GM12878 (cell line): ENCODE data around the gene OCLN.

Experiments
- CEBPB ChIP-seq, 2 experiments: fragments of 150-350 bp in 1 of 2; IDR thresholded peaks; 2 replicates each; pipeline ENCODE4 v1.6.1; 2012 to 2014; ENCODE audit warnings: low read depth in 2 of 2, low read length in 2 of 2, borderline replicate concordance in 1 of 2, inconsistent platforms in 1 of 2
- EP300 ChIP-seq, 2 experiments: fragments of 150-350 bp in 1 of 2; IDR thresholded peaks; 2 replicates each; pipeline ENCODE4 v1.6.1; 2011 to 2012; ENCODE audit warnings: low read depth in 2 of 2, low read length in 2 of 2, borderline replicate concordance in 1 of 2, improper control_type of control experiment in 1 of 2, inconsistent platforms in 1 of 2; ENCODE audit not compliant: control insufficient read depth in 1 of 2
- ETV6 ChIP-seq, 2 experiments: fragments of 450-650 bp in 1 of 2; IDR thresholded peaks in 1 of 2; conservative IDR thresholded peaks in 1 of 2; 2 replicates each; pipeline ENCODE4 v1.6.1; 2014; ENCODE audit warnings: antibody characterized with exemption in 1 of 2, borderline replicate concordance in 1 of 2, low read depth in 1 of 2, mild to moderate bottlenecking in 1 of 2, moderate library complexity in 1 of 2
- FOXM1 ChIP-seq: IDR thresholded peaks from 2 replicates; pipeline ENCODE4 v1.6.1; 2012; ENCODE audit warnings: low read depth, mild to moderate bottlenecking, inconsistent platforms, low read length, moderate library complexity
- RBBP5 ChIP-seq: fragments of 200-600 bp; sonication (generic); conservative IDR thresholded peaks from 2 replicates; pipeline ENCODE4 v1.6.1; 2016
- SUPT20H ChIP-seq: IDR thresholded peaks from 2 replicates; pipeline ENCODE4 v1.6.1; 2011; ENCODE audit warnings: low read depth, mild to moderate bottlenecking, low read length, moderate library complexity, borderline replicate concordance; ENCODE audit not compliant: control insufficient read depth
- ZNF207 ChIP-seq: fragments of 450-650 bp; IDR thresholded peaks from 2 replicates; pipeline ENCODE4 v1.6.1; 2014; ENCODE audit warnings: antibody characterized with exemption, mild to moderate bottlenecking, borderline replicate concordance
- TF ChIP-seq, protein P1 (sequence below): fragments of 450-650 bp; formaldehyde crosslinking; IDR thresholded peaks from 2 replicates; pipeline ENCODE4 v1.5.0; 2022; ENCODE audit warnings: mild to moderate bottlenecking, missing genetic modification characterization
- TF ChIP-seq, protein P2 (sequence below): fragments of 450-650 bp; IDR thresholded peaks from 2 replicates; pipeline ENCODE4 v1.6.1; 2016; ENCODE audit warnings: mild to moderate bottlenecking
- TF ChIP-seq, protein P3 (sequence below): fragments of 450-650 bp; IDR thresholded peaks from 2 replicates; pipeline ENCODE4 v1.6.1; 2017; ENCODE audit warnings: antibody characterized with exemption, mild to moderate bottlenecking, moderate library complexity
- TF ChIP-seq, protein P4 (sequence below), 3 experiments: IDR thresholded peaks in 2 of 3; conservative IDR thresholded peaks in 1 of 3; 2 replicates each; pipeline ENCODE4 v1.5.1; 2011; ENCODE audit warnings: low read depth in 3 of 3, low read length in 3 of 3, mild to moderate bottlenecking in 3 of 3, control low read depth in 2 of 3, moderate library complexity in 2 of 3, inconsistent platforms in 1 of 3, mixed read lengths in 1 of 3; ENCODE audit not compliant: control insufficient read depth in 2 of 3, insufficient read depth in 1 of 3; ENCODE audit errors: extremely low read depth in 1 of 3
- TF ChIP-seq, protein P5 (sequence below): IDR thresholded peaks from 2 replicates; pipeline ENCODE4 v1.6.1; 2012; ENCODE audit warnings: low read depth, low read length, improper control_type of control experiment

DNA sequence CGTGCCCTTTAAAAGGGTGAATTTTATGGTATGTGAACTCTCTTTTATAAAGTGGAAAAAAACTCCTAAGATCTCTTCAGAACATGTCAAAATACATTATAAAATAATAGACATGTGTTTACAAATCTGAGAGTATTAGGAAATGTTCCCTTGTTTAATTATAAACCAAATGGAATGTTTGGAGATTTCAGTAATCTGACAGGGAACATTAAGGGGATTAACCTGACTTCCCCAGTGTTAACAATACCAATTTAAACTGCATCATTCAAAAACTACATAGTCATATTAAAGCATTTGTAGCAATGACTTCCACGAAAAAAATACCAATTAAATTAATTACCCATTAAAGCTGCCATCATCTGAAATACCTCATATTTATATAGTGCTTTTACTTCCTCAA, 1.6 kb upstream of the OCLN start:
- TF ChIP-seq FOXM1 (no peak), SUPT20H (no peak), EP300 (IDR thresholded peaks at IDR 0.05; ENCODE audit: borderline replicate concordance in 1 of 2, control insufficient read depth in 1 of 2, low read depth in 2 of 2, low read length in 2 of 2) (no peak), RBBP5 (no peak), ZNF207 (no peak), CEBPB (IDR thresholded peaks at IDR 0.05; ENCODE audit: borderline replicate concordance in 1 of 2, low read depth in 2 of 2, low read length in 2 of 2) (no peak), ETV6 (conservative IDR thresholded peaks at IDR 0.05 in 1 of 2, IDR thresholded peaks at IDR 0.05 in 1 of 2; ENCODE audit: borderline replicate concordance in 1 of 2, low read depth in 1 of 2) (no peak)
- TF ChIP-seq, protein P1, sequence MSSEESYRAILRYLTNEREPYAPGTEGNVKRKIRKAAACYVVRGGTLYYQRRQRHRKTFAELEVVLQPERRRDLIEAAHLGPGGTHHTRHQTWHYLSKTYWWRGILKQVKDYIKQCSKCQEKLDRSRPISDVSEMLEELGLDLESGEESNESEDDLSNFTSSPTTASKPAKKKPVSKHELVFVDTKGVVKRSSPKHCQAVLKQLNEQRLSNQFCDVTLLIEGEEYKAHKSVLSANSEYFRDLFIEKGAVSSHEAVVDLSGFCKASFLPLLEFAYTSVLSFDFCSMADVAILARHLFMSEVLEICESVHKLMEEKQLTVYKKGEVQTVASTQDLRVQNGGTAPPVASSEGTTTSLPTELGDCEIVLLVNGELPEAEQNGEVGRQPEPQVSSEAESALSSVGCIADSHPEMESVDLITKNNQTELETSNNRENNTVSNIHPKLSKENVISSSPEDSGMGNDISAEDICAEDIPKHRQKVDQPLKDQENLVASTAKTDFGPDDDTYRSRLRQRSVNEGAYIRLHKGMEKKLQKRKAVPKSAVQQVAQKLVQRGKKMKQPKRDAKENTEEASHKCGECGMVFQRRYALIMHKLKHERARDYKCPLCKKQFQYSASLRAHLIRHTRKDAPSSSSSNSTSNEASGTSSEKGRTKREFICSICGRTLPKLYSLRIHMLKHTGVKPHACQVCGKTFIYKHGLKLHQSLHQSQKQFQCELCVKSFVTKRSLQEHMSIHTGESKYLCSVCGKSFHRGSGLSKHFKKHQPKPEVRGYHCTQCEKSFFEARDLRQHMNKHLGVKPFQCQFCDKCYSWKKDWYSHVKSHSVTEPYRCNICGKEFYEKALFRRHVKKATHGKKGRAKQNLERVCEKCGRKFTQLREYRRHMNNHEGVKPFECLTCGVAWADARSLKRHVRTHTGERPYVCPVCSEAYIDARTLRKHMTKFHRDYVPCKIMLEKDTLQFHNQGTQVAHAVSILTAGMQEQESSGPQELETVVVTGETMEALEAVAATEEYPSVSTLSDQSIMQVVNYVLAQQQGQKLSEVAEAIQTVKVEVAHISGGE (CRISPR knock-in tag): no peak
- TF ChIP-seq, protein P2, sequence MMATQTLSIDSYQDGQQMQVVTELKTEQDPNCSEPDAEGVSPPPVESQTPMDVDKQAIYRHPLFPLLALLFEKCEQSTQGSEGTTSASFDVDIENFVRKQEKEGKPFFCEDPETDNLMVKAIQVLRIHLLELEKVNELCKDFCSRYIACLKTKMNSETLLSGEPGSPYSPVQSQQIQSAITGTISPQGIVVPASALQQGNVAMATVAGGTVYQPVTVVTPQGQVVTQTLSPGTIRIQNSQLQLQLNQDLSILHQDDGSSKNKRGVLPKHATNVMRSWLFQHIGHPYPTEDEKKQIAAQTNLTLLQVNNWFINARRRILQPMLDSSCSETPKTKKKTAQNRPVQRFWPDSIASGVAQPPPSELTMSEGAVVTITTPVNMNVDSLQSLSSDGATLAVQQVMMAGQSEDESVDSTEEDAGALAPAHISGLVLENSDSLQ: no peak
- TF ChIP-seq, protein P3, sequence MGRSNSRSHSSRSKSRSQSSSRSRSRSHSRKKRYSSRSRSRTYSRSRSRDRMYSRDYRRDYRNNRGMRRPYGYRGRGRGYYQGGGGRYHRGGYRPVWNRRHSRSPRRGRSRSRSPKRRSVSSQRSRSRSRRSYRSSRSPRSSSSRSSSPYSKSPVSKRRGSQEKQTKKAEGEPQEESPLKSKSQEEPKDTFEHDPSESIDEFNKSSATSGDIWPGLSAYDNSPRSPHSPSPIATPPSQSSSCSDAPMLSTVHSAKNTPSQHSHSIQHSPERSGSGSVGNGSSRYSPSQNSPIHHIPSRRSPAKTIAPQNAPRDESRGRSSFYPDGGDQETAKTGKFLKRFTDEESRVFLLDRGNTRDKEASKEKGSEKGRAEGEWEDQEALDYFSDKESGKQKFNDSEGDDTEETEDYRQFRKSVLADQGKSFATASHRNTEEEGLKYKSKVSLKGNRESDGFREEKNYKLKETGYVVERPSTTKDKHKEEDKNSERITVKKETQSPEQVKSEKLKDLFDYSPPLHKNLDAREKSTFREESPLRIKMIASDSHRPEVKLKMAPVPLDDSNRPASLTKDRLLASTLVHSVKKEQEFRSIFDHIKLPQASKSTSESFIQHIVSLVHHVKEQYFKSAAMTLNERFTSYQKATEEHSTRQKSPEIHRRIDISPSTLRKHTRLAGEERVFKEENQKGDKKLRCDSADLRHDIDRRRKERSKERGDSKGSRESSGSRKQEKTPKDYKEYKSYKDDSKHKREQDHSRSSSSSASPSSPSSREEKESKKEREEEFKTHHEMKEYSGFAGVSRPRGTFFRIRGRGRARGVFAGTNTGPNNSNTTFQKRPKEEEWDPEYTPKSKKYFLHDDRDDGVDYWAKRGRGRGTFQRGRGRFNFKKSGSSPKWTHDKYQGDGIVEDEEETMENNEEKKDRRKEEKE: no peak
- TF ChIP-seq, protein P4, sequence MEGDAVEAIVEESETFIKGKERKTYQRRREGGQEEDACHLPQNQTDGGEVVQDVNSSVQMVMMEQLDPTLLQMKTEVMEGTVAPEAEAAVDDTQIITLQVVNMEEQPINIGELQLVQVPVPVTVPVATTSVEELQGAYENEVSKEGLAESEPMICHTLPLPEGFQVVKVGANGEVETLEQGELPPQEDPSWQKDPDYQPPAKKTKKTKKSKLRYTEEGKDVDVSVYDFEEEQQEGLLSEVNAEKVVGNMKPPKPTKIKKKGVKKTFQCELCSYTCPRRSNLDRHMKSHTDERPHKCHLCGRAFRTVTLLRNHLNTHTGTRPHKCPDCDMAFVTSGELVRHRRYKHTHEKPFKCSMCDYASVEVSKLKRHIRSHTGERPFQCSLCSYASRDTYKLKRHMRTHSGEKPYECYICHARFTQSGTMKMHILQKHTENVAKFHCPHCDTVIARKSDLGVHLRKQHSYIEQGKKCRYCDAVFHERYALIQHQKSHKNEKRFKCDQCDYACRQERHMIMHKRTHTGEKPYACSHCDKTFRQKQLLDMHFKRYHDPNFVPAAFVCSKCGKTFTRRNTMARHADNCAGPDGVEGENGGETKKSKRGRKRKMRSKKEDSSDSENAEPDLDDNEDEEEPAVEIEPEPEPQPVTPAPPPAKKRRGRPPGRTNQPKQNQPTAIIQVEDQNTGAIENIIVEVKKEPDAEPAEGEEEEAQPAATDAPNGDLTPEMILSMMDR (IDR thresholded peaks at IDR 0.05 in 2 of 3, conservative IDR thresholded peaks at IDR 0.05 in 1 of 3; ENCODE audit: control insufficient read depth in 2 of 3, extremely low read depth in 1 of 3, insufficient read depth in 1 of 3, low read depth in 3 of 3, low read length in 3 of 3): no peak
- TF ChIP-seq, protein P5, sequence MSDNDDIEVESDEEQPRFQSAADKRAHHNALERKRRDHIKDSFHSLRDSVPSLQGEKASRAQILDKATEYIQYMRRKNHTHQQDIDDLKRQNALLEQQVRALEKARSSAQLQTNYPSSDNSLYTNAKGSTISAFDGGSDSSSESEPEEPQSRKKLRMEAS: no peak
